Measurements from ENCODE around the gene MKRN3.
A peak's percentile ranks its signal among the peaks of the same experiment; 100 is the strongest.

- TF ChIP-seq CTCF (IDR thresholded peaks at IDR 0.05) = no peak
- TF ChIP-seq POLR2AphosphoS5 (IDR thresholded peaks at IDR 0.05; ENCODE audit: low read depth, low read length) = peak; percentile 90
- TF ChIP-seq, protein P1, sequence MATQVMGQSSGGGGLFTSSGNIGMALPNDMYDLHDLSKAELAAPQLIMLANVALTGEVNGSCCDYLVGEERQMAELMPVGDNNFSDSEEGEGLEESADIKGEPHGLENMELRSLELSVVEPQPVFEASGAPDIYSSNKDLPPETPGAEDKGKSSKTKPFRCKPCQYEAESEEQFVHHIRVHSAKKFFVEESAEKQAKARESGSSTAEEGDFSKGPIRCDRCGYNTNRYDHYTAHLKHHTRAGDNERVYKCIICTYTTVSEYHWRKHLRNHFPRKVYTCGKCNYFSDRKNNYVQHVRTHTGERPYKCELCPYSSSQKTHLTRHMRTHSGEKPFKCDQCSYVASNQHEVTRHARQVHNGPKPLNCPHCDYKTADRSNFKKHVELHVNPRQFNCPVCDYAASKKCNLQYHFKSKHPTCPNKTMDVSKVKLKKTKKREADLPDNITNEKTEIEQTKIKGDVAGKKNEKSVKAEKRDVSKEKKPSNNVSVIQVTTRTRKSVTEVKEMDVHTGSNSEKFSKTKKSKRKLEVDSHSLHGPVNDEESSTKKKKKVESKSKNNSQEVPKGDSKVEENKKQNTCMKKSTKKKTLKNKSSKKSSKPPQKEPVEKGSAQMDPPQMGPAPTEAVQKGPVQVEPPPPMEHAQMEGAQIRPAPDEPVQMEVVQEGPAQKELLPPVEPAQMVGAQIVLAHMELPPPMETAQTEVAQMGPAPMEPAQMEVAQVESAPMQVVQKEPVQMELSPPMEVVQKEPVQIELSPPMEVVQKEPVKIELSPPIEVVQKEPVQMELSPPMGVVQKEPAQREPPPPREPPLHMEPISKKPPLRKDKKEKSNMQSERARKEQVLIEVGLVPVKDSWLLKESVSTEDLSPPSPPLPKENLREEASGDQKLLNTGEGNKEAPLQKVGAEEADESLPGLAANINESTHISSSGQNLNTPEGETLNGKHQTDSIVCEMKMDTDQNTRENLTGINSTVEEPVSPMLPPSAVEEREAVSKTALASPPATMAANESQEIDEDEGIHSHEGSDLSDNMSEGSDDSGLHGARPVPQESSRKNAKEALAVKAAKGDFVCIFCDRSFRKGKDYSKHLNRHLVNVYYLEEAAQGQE (IDR thresholded peaks at IDR 0.05; ENCODE audit: insufficient read depth in 1 of 2, low read depth in 2 of 2, low read length in 1 of 2) = no peak
These were observed at the start of gene MKRN3 for GRCh38 chr15:23565395-23566070.

All from Panc1 (cell line).